ENCODE measurements around the gene DNPEP.
A peak's percentile ranks its signal among the peaks of the same experiment; 100 is the strongest.

The DNPEP gene

GRCh38 chr2:219414857-219415256 lies 27.1 kb upstream of the DNPEP start:
- peaks cover 6% of the 10 kb centered on the region for H3K9me3 ChIP-seq (ENCODE audit: insufficient read depth, low read depth, low read length)
- H3K79me1 ChIP-seq (ENCODE audit: low read length) = no peaks in the 10 kb centered on the region
- no peak overlapping the region for H2BK120ac ChIP-seq (ENCODE audit: insufficient read depth, low read length, poor library complexity)
- no peak overlapping the region for H3K18ac ChIP-seq (ENCODE audit: low read length)
- no peak overlapping the region for H4K91ac ChIP-seq (ENCODE audit: low read depth, low read length)
- peaks cover 0 to 4% of the 10 kb centered on the region in 2 experiments for H3K4me1 ChIP-seq (ENCODE audit: control insufficient read depth in 1 of 2, insufficient read depth in 2 of 2, low read length in 2 of 2)
- no peak overlapping the region for H2AK5ac ChIP-seq (ENCODE audit: low read length)
- no peak overlapping the region for H3K27ac ChIP-seq (ENCODE audit: low read depth, low read length)
- no peak overlapping the region for H3K4me2 ChIP-seq (ENCODE audit: low read length)
- peaks cover 11% of the 10 kb centered on the region for H3K27me3 ChIP-seq (ENCODE audit: insufficient read depth, low read length)
- WGBS (ENCODE audit: extremely low coverage, insufficient coverage, insufficient read length) = no CpG with 5 or more reads among the region's 4 CpGs
- H4K12ac ChIP-seq (ENCODE audit: low read depth, low read length) = no peak overlapping the region
- no peak overlapping the region for H3K4me3 ChIP-seq (ENCODE audit: low read depth, low read length)
- H2AFZ ChIP-seq (ENCODE audit: insufficient read depth, low read length, poor library complexity) = no peak overlapping the region
- no peaks in the 10 kb centered on the region for H3K36me3 ChIP-seq (ENCODE audit: control insufficient read depth in 1 of 2, insufficient read depth in 2 of 2, low read length in 2 of 2)
- H3K9ac ChIP-seq (ENCODE audit: low read length) = no peak overlapping the region
- DNase-seq = no peak
- H3K14ac ChIP-seq (ENCODE audit: low read length) = no peak overlapping the region
- H2BK12ac ChIP-seq (ENCODE audit: low read length) = no peak overlapping the region
- no peak overlapping the region for H4K8ac ChIP-seq (ENCODE audit: low read depth, low read length)
- H2BK5ac ChIP-seq (ENCODE audit: low read depth, low read length, poor library complexity) = no peak overlapping the region
- H3K4ac ChIP-seq (ENCODE audit: low read depth, low read length) = no peak overlapping the region
- H3K23ac ChIP-seq (ENCODE audit: low read length) = no peak overlapping the region
- H3K79me2 ChIP-seq (ENCODE audit: control insufficient read depth, insufficient read depth, low read length, poor library complexity) = no peaks in the 10 kb centered on the region

GRCh38 chr2:219410390-219410789 lies 22.7 kb upstream of the DNPEP start:
- Histone ChIP-seq H3K36me3 (ENCODE audit: control insufficient read depth in 1 of 2, insufficient read depth in 2 of 2, low read length in 2 of 2) (no peaks in the 10 kb centered on the region), H4K12ac (ENCODE audit: low read depth, low read length) (no peak overlapping the region), H3K79me1 (ENCODE audit: low read length) (no peaks in the 10 kb centered on the region), H3K9me3 (ENCODE audit: insufficient read depth, low read depth, low read length) (peaks cover 2% of the 10 kb centered on the region), H3K4me2 (ENCODE audit: low read length) (no peak overlapping the region), H3K9ac (ENCODE audit: low read length) (no peak overlapping the region), H3K27ac (ENCODE audit: low read depth, low read length) (no peak overlapping the region), H3K23ac (ENCODE audit: low read length) (no peak overlapping the region), H2AFZ (ENCODE audit: insufficient read depth, low read length, poor library complexity) (no peak overlapping the region), H3K27me3 (ENCODE audit: insufficient read depth, low read length) (no peaks in the 10 kb centered on the region), H3K4ac (ENCODE audit: low read depth, low read length) (no peak overlapping the region), H3K14ac (ENCODE audit: low read length) (no peak overlapping the region), H4K91ac (ENCODE audit: low read depth, low read length) (no peak overlapping the region), H2BK120ac (ENCODE audit: insufficient read depth, low read length, poor library complexity) (no peak overlapping the region), H3K79me2 (ENCODE audit: control insufficient read depth, insufficient read depth, low read length, poor library complexity) (no peaks in the 10 kb centered on the region), H2BK5ac (ENCODE audit: low read depth, low read length, poor library complexity) (no peak overlapping the region), H2BK12ac (ENCODE audit: low read length) (no peak overlapping the region), H2AK5ac (ENCODE audit: low read length) (no peak overlapping the region), H3K4me3 (ENCODE audit: low read depth, low read length) (no peak overlapping the region), H3K18ac (ENCODE audit: low read length) (no peak overlapping the region), H4K8ac (ENCODE audit: low read depth, low read length) (no peak overlapping the region), H3K4me1 (ENCODE audit: control insufficient read depth in 1 of 2, insufficient read depth in 2 of 2, low read length in 2 of 2) (peaks cover 4 to 5% of the 10 kb centered on the region in 2 experiments)
- DNase-seq = peak in 1 of 2 donors; percentile 21
- no CpG with 5 or more reads among the region's 8 CpGs for WGBS (ENCODE audit: extremely low coverage, insufficient coverage, insufficient read length)

GRCh38 chr2:219409619-219410018 lies 21.9 kb upstream of the DNPEP start:
- no peaks in the 10 kb centered on the region for H3K27me3 ChIP-seq (ENCODE audit: insufficient read depth, low read length)

GRCh38 chr2:219408631-219409030 lies 20.9 kb upstream of the DNPEP start:
- Histone ChIP-seq H3K27me3 (ENCODE audit: insufficient read depth, low read length) (no peaks in the 10 kb centered on the region), H3K23ac (ENCODE audit: low read length) (no peak overlapping the region), H3K36me3 (ENCODE audit: control insufficient read depth in 1 of 2, insufficient read depth in 2 of 2, low read length in 2 of 2) (no peaks in the 10 kb centered on the region), H4K8ac (ENCODE audit: low read depth, low read length) (no peak overlapping the region), H4K91ac (ENCODE audit: low read depth, low read length) (no peak overlapping the region), H2AK5ac (ENCODE audit: low read length) (no peak overlapping the region), H3K4me1 (ENCODE audit: control insufficient read depth in 1 of 2, insufficient read depth in 2 of 2, low read length in 2 of 2) (peaks cover 4 to 10% of the 10 kb centered on the region in 2 experiments), H3K4me2 (ENCODE audit: low read length) (no peak overlapping the region), H3K18ac (ENCODE audit: low read length) (no peak overlapping the region), H3K9ac (ENCODE audit: low read length) (no peak overlapping the region), H2BK12ac (ENCODE audit: low read length) (no peak overlapping the region), H3K27ac (ENCODE audit: low read depth, low read length) (no peak overlapping the region), H3K9me3 (ENCODE audit: insufficient read depth, low read depth, low read length) (peaks cover 2% of the 10 kb centered on the region), H3K14ac (ENCODE audit: low read length) (no peak overlapping the region), H3K4ac (ENCODE audit: low read depth, low read length) (no peak overlapping the region), H2BK120ac (ENCODE audit: insufficient read depth, low read length, poor library complexity) (no peak overlapping the region), H3K79me2 (ENCODE audit: control insufficient read depth, insufficient read depth, low read length, poor library complexity) (no peaks in the 10 kb centered on the region), H2BK5ac (ENCODE audit: low read depth, low read length, poor library complexity) (no peak overlapping the region), H4K12ac (ENCODE audit: low read depth, low read length) (no peak overlapping the region), H2AFZ (ENCODE audit: insufficient read depth, low read length, poor library complexity) (no peak overlapping the region), H3K79me1 (ENCODE audit: low read length) (no peaks in the 10 kb centered on the region), H3K4me3 (ENCODE audit: low read depth, low read length) (no peak overlapping the region)
- no peak for DNase-seq
- no CpG with 5 or more reads among the region's 8 CpGs for WGBS (ENCODE audit: extremely low coverage, insufficient coverage, insufficient read length)

More at GRCh38 chr2:219409619-219410018, 21.9 kb upstream of the DNPEP start:
- Histone ChIP-seq H3K27ac (ENCODE audit: low read depth, low read length) (no peak overlapping the region), H3K79me2 (ENCODE audit: control insufficient read depth, insufficient read depth, low read length, poor library complexity) (no peaks in the 10 kb centered on the region), H3K4me1 (ENCODE audit: control insufficient read depth in 1 of 2, insufficient read depth in 2 of 2, low read length in 2 of 2) (peaks cover 4 to 6% of the 10 kb centered on the region in 2 experiments), H4K91ac (ENCODE audit: low read depth, low read length) (no peak overlapping the region), H3K4me3 (ENCODE audit: low read depth, low read length) (no peak overlapping the region), H3K4ac (ENCODE audit: low read depth, low read length) (no peak overlapping the region), H3K36me3 (ENCODE audit: control insufficient read depth in 1 of 2, insufficient read depth in 2 of 2, low read length in 2 of 2) (no peaks in the 10 kb centered on the region), H2AK5ac (ENCODE audit: low read length) (no peak overlapping the region), H4K12ac (ENCODE audit: low read depth, low read length) (no peak overlapping the region), H3K18ac (ENCODE audit: low read length) (no peak overlapping the region), H3K23ac (ENCODE audit: low read length) (no peak overlapping the region), H2AFZ (ENCODE audit: insufficient read depth, low read length, poor library complexity) (no peak overlapping the region), H3K9me3 (ENCODE audit: insufficient read depth, low read depth, low read length) (peaks cover 2% of the 10 kb centered on the region), H2BK120ac (ENCODE audit: insufficient read depth, low read length, poor library complexity) (no peak overlapping the region), H3K14ac (ENCODE audit: low read length) (no peak overlapping the region), H3K9ac (ENCODE audit: low read length) (no peak overlapping the region), H4K8ac (ENCODE audit: low read depth, low read length) (no peak overlapping the region), H2BK5ac (ENCODE audit: low read depth, low read length, poor library complexity) (no peak overlapping the region), H2BK12ac (ENCODE audit: low read length) (no peak overlapping the region), H3K4me2 (ENCODE audit: low read length) (no peak overlapping the region), H3K79me1 (ENCODE audit: low read length) (no peaks in the 10 kb centered on the region)
- DNase-seq = no peak
- no CpG with 5 or more reads among the region's 5 CpGs for WGBS (ENCODE audit: extremely low coverage, insufficient coverage, insufficient read length)

Data from trophoblast cell (in vitro differentiated cells and primary cell).